GM19240 (cell line): ENCODE data around the gene ABAT.
"Not testable (repeated sequence)": the region's sequence is repeated elsewhere in the genome, so short reads cannot be mapped to it uniquely, and the experiment has no call there.

ENCODE experiments used
- DNase-seq: peaks from one replicate; pipeline ENCODE4 v3.0.0; 2011; ENCODE audit warnings: low spot score; ENCODE audit not compliant: insufficient read length

The ABAT gene

GRCh38 chr16:8781797-8782196 lies 107.4 kb downstream of the ABAT start:
- DNase-seq: no peak

- DNase-seq: no peak
Measured at GRCh38 chr16:8782673-8783072, 108.3 kb downstream of the ABAT start.

GRCh38 chr16:8785408-8785807 lies 111.0 kb downstream of the ABAT start:
- DNase-seq: no peak

- DNase-seq: not testable (repeated sequence)
Measured at GRCh38 chr16:8786316-8786715, 111.9 kb downstream of the ABAT start.

- no peak for DNase-seq
Measured at GRCh38 chr16:8788578-8789172, 114.3 kb downstream of the ABAT start.

GRCh38 chr16:8795091-8795490 lies 120.7 kb downstream of the ABAT start:
- DNase-seq: no peak

GRCh38 chr16:8795818-8796217 lies 121.4 kb downstream of the ABAT start:
- DNase-seq: no peak

- no peak for DNase-seq
Measured at GRCh38 chr16:8796469-8797363, 122.3 kb downstream of the ABAT start.

- DNase-seq: peak; percentile 91
Measured at GRCh38 chr16:8797364-8798173, 123.2 kb downstream of the ABAT start, which contains the start of the genes PMM2 and TMEM186. Gene PMM2 (plus strand): TSS chr16:8797839. CDS start chr16:8797883, 44 bp downstream. Gene TMEM186 (minus strand): TSS chr16:8797639. CDS start chr16:8797614, 25 bp downstream.

- no peak for DNase-seq
Measured at GRCh38 chr16:8798174-8798527, 123.7 kb downstream of the ABAT start.

GRCh38 chr16:8798535-8799157 lies 124.2 kb downstream of the ABAT start:
- no peak for DNase-seq

- no peak for DNase-seq
Measured at GRCh38 chr16:8801701-8802100, 127.3 kb downstream of the ABAT start.

GRCh38 chr16:8803733-8804132 lies 129.3 kb downstream of the ABAT start:
- not testable (repeated sequence) for DNase-seq

GRCh38 chr16:8804313-8804712 lies 129.9 kb downstream of the ABAT start:
- DNase-seq: no peak

- DNase-seq: no peak
Measured at GRCh38 chr16:8806272-8806983, 132.0 kb downstream of the ABAT start.

GRCh38 chr16:8807189-8807588 lies 132.8 kb downstream of the ABAT start:
- no peak for DNase-seq

- no peak for DNase-seq
Measured at GRCh38 chr16:8808009-8808408, 133.6 kb downstream of the ABAT start.

GRCh38 chr16:8808613-8809353 lies 134.4 kb downstream of the ABAT start:
- DNase-seq: no peak

GRCh38 chr16:8812162-8812843 lies 137.9 kb downstream of the ABAT start:
- no peak for DNase-seq
